ENCODE data around the gene TUSC2. TPM values are rescaled to one million over a fixed set of nuclear protein-coding genes. Genes with fewer than 3 reads are reported as not detected.

The TUSC2 gene
- total and polyA plus RNA-seq, 12 donors = 23.7 to 59.1 (median 27.0) TPM

GRCh38 chr3:50294492-50295403, 33.3 kb downstream of the TUSC2 start:
- DNase-seq = no peak

DNA sequence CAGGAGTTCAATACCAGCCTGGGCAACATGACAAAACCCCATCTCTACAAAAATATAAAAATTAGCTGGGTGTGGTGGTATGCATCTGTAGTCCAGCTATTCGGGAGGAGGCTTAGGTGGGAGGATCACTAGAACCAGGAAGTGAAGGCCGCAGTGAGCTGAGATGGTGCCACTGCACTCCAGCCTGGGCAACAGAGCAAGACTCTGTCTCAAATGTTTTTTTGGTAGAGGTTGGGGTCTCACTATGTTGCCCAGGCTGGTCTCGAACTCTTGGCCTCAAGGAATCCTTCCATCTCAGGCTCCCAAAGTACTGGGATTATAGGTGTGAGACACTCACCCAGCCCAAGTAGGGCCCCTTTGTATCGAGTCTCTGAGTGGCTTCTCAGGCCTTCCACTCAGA, 33.9 kb downstream of the TUSC2 start:
- Histone ChIP-seq H3K27ac (peak overlapping the region in 1 of 10 donors; percentile 95), H3K4me1 (peaks cover 23 to 48% (median 36%) of the 10 kb centered on the region in 9 donors), H3K27me3 (no peaks in the 10 kb centered on the region), H3K9me3 (no peaks in the 10 kb centered on the region), H3K36me3 (peaks cover 0 to 25% (median 10%) of the 10 kb centered on the region in 9 donors), H3K4me3 (no peak overlapping the region)
- 84 to 90% methylated on average over 4 of the region's 4 CpGs for WGBS, 2 donors
- DNase-seq = no peak
- no peak for ATAC-seq
- TF ChIP-seq, protein P1, sequence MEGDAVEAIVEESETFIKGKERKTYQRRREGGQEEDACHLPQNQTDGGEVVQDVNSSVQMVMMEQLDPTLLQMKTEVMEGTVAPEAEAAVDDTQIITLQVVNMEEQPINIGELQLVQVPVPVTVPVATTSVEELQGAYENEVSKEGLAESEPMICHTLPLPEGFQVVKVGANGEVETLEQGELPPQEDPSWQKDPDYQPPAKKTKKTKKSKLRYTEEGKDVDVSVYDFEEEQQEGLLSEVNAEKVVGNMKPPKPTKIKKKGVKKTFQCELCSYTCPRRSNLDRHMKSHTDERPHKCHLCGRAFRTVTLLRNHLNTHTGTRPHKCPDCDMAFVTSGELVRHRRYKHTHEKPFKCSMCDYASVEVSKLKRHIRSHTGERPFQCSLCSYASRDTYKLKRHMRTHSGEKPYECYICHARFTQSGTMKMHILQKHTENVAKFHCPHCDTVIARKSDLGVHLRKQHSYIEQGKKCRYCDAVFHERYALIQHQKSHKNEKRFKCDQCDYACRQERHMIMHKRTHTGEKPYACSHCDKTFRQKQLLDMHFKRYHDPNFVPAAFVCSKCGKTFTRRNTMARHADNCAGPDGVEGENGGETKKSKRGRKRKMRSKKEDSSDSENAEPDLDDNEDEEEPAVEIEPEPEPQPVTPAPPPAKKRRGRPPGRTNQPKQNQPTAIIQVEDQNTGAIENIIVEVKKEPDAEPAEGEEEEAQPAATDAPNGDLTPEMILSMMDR (IDR thresholded peaks at IDR 0.05) = no peak
- intact Hi-C loops (cut with DNase I) = no loop called here

More at GRCh38 chr3:50294492-50295403, 33.3 kb downstream of the TUSC2 start:
- WGBS, 2 donors = 91 to 93% methylated on average over 22 of the region's 22 CpGs
- no peak for ATAC-seq
- peaks cover 23 to 49% (median 39%) of the 10 kb centered on the region in 9 donors for H3K4me1 ChIP-seq
- intact Hi-C loops (cut with DNase I) = no loop called here
- no peak overlapping the region for H3K4me3 ChIP-seq
- H3K27ac ChIP-seq = no peak overlapping the region
- H3K36me3 ChIP-seq = peaks cover 0 to 18% (median 4%) of the 10 kb centered on the region in 9 donors
- TF ChIP-seq, protein P1 (IDR thresholded peaks at IDR 0.05) = no peak
- H3K9me3 ChIP-seq = no peaks in the 10 kb centered on the region
- H3K27me3 ChIP-seq = no peaks in the 10 kb centered on the region

DNA sequence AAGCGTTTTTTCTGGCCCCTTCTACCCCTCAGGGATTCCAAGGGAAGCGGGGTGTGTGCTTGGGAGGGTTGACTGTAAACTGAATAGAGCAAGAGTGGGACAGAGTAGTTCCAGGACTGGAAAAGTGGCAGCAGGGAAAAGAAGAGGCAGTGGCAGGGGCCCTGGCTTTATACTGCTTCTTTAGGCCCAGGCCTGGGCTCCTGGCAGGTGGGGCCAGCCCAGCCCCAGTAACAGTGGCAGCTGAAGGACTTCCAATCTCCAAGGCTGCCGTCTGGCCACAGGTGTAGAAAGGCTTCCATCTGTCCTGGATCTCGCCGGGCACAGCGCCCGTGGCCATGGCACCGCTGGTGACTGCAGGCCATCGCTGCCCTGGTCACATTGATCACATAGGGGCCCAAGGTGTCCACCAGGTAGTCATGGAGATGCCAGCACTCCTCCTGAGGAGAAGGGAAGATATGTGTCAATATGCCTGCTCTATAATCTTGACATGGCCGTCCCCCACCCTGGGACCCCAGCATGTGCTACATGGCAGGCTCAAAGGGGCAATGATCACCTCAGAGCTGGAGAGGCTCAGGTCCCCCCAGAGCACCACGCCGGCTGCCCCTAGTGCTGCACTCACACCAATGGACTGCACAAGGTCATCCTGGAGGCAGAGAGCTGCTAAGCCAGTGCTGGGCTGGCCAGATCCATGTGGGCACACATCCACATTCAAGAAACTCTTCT, 34.8 kb downstream of the TUSC2 start:
- ATAC-seq (no peak), DNase-seq (no peak)
- Histone ChIP-seq H3K36me3 (peaks cover 0 to 33% (median 18%) of the 10 kb centered on the region in 9 donors), H3K9me3 (no peaks in the 10 kb centered on the region), H3K27me3 (no peaks in the 10 kb centered on the region), H3K27ac (peak overlapping the region; percentile 20 to 95 (median 92)), H3K4me3 (peak overlapping the region in 6 of 10 donors; percentile 84 to 100 (median 94)), H3K4me1 (peaks cover 17 to 41% (median 32%) of the 10 kb centered on the region in 9 donors)
- 70 to 76% methylated on average over 12 of the region's 12 CpGs for WGBS, 2 donors
- TF ChIP-seq, protein P1 (IDR thresholded peaks at IDR 0.05) = no peak
- intact Hi-C loops (cut with DNase I) = no loop called here
